HG02623 (cell line): Measurements from ENCODE around the gene PDZRN3.

Source experiments
- ATAC-seq: cut with Tn5 transposase; IDR thresholded peaks from one replicate; pipeline ENCODE4 v1.9.1; 2021; ENCODE audit warnings: moderate library complexity; ENCODE audit not compliant: unreplicated experiment

The PDZRN3 gene

DNA sequence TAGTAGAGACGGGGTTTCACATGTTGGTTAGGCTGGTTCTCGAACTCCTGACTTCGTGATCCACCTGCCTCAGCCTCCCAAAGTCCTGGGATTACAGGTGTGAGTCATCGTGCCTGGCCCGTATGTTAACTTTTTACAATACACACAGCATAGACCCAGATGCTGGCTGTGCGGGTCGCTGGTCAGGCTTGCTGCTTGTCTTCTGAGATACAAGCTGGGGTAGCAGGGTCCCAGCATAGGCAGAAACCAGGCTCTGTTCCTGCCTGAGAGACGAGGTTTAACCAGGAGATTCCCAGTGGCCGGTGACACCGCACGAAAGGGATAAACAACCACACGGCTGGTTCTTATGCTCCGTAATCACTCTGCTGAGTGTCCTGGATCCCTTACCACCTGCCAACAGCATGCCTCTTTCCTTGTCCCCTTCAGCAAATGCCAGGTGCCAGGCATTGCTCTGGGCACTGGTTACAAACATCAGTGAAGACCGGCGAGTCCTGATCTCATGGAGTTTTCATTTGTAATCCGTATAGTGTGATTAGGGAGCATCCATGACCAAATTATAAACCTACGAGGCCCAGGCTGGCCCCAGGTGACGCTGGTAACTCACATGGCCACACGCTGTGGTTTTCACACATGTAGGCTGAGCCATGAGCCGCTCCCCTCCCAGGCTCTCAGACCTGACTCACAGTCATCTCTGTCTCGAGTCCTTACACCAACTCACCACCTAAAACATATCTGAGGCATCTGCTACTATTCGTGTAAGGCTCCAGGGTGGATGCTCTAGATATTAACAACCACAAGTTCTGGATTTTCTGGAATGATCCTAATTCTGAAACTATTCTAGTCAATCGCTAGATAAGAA, 125.7 kb downstream of the PDZRN3 start:
- ATAC-seq = no peak

DNA sequence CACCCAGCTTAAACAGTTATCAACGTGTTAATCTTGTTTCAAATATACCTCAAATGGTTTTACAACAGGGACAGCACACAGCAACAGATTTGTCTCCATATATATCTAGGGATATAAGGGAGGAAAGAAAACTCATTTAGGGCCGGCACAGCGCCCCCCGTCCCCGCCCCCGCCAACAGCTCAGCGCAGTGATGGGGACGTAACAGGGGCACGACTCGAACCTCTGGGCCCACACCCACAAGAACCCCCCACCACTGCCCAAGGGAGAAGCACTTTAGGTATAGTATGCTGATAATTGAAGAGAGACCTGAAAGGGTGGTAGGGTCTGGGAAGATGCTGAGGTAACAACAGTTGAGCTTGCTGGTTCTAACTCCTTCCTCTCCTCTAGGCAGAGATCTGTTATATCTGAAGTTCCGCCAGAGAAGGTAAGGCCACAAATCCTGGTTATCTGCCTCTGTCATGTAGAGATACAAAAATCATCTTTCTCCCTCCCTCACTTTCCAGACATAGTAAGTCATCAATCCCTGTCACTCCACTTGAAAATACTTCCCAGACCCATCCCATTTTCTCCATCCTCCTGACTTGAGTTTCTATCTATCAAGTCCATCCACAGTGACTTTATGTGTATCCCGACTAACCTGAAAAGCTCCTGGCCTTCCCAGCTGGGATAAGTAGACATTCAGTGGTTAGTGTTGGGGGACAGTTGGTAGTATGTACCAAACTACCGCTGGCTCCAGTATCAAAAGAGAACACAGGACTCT, 126.9 kb downstream of the PDZRN3 start:
- ATAC-seq = no peak

DNA sequence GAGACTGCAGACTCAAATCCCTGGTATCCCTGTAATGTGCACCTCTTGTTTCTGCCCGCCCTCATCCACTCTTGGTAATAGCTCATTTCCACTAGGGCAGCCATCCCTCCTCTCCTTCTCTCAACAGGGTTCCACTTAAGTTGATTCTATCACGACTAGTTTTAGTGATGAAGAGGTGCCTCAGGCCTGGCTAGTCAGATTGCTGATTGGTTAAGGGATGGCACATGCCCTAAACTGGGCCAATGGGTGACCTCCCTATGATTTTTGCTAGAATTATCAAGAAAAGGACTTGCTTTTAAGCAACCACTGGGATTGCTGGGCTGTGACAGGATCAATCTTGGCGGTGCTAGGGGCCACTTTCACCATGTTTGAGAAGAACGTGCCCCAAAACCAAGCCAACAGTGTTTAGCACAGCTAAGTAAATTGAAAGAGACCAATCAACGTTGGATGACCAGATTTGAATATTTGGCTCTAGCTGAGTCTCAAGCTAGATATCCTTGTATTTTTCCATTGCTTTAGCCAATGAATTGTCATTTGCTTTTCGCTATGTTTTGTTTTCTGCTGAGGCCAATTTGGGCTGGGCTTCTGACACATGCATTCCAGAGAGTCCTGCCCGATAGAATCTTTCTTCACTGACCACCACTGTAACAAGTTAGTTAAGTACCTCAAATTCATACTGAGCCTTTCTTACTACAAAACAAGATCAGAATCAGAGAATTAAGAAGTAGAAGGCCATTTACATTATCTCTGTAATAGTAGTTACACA, 131.0 kb downstream of the PDZRN3 start:
- no peak for ATAC-seq

DNA sequence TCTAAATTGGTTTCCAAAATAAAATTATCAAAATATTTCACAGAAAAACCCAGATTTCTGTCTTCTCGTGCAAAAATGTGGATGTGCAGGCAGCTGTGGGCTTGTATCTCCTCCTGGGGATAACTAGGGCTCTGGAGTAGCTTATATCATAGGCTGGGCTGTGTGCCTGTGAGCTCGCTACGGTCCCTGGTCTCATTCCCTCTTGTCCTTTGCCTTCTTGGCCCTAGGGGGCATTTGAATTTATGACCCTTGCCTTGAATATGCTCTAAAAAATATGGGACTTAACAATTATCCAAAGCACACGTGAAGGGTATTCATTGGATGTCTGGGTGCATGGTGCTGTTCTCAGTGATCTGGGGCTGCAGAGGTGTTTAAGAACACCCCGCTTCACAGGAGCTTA, 132.6 kb downstream of the PDZRN3 start:
- ATAC-seq = no peak

DNA sequence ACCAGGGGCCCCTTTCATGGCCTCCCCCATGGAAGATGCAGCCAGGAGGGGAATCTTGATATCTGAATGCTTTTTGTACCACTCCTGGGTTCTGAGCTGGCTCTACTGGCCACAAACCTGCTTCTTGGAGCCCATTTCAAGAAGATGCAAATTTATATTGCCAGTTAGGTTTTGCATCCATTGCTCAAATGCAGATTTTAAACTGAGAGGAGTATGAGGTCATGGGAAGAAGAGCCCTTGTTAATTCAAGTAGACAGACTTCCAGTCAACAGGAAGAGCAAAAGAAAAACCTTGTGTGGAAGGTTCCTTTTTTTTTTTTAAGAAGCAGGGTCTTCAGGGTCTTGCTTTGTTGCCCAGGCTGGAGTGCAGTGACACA, 133.5 kb downstream of the PDZRN3 start:
- no peak for ATAC-seq

DNA sequence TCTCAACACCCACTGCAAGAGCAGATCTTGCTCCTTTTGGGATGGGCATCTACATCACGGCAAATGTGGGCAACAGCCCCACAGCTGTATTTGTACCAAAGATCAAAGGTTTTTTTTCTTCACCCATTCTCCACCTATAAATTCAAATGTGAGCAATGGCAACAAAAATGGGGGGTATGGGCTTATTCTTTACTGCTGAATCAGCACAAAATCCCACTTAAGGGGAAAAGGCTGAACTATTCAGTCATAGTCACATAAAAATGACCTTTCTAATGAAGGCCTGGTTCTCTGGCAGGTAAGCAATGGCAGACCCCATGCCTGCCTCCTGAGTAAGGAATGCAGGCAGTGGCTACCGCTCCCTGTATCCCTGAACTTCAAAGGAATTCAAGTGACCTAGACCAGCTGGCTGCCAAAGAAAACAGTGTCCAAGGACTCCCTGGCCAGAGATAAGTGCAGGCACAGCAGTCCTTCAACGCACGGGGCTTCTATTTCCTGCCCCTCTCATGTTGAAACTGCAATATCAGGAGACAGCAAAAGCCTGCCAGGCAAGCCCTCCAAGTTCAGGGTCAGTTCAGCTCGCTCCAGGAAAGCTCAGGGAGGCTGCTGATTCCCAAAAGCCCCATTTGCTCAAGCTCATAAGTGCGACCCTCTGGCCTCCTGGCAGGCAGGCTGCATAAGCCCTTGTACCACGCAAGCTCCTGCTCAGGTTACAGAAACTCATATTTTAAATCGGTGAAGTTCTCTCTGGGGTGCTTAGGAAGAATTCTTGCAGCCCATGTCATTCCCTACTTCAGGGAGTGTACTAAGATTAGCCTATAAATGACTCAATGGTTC, 134.1 kb downstream of the PDZRN3 start:
- ATAC-seq = no peak

DNA sequence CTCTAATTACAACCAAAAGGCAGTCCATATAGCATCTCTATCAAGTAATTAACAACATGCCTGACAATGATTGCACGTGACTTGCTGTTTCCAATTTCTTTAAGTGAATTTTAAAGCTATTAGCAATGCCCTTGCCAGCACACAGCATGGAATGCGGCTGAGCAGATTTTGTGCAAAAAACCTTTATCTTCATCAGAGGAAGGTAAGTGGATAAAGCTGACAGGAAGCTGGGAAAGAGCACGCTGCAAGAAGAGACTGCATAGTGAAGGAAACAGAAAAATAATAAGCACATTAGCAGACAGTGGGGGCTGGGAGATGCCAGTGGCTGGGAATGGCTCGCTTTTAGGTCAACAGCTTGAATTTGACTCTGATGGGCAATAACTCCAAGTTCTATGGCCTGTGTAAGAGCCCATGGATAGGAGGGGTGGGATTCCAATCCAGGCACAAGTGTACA, 138.8 kb downstream of the PDZRN3 start:
- ATAC-seq = no peak

DNA sequence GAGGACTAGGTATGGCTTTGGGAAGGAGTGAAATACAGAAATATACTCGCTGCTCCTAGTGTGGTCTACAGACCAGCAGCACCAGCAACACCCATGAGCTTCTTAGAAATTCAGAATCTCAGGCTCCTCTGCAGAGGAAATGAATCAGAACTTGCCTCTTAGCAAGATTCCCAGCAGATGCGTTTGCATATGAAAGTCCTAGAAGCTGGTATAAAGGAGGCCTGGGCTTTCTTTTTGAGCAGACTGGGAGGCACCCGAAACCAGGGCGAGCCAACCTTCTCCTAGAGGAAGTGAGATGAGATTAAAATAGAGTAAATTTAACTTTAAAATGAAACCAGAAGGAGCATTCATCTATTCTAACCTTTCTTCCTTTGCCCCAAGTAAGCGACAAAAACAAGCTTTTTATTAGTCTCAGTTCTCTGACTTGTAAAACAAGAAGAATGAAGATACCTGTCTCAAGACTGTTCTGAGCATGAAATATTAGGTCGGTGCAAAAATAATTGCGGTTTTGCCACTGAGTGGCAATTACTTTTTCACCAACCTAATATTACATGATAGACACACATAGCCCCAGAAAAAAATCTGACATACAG, 140.0 kb downstream of the PDZRN3 start:
- peak; percentile 87 for ATAC-seq

DNA sequence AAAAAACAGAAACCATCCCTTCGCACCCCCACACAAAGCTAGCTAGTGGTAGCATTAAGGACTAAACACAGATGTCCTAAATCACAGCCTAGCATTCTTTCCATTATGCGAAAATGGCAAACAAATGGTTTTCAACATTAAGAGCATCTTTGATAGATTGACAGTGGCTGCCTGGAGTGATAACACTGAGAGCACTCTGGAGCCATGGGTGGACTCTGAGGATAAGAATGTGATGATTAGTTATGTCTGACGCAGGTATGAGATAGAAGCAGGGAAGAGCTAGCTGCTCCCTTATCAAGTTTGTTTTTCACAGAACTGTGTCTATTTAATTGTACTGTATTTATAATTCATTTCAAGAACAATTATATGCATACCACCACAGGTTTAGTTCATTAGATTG, 142.9 kb downstream of the PDZRN3 start:
- no peak for ATAC-seq

DNA sequence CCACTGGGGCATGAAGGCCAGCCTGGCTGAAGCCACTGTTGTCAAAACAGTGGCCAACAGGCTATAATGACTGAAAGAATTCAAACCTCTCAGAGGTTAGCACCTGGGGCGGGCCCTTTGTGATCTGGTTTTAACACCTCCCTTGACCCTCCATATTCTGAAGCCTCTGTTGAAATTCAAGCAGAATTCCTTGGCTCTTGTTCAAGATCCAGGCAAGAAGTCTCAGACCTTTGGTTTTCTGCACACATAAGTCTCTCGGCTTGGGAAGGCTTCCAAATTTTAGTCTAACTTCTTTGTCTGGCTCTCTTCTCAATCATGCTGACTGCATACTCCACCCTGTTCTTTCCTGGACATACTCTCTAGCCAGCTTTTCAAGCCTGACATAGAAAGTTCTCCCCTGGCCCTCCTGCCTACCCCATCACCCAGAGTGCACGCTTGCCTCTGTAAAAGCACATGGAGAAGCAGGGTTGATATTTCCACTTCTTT, 144.5 kb downstream of the PDZRN3 start:
- ATAC-seq = no peak

DNA sequence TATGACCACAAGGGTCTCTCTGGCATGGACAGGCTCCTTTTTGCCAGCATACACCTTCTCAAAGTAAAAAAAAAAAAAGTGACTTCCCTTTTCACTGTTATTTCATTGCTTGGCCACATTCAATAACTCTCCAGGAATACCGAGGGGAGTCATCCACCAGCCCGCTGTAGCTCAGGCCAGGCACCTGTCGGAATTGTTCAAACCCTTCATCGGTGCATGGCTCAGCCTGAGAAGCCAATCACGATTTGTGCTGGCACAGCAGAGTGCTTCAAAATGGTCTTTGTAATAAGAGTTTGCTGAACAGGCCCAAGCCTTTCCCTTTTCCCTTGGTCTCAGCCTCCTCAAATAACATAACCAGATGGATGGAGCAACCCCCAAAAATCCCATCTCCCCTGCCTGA, 145.4 kb downstream of the PDZRN3 start:
- no peak for ATAC-seq

DNA sequence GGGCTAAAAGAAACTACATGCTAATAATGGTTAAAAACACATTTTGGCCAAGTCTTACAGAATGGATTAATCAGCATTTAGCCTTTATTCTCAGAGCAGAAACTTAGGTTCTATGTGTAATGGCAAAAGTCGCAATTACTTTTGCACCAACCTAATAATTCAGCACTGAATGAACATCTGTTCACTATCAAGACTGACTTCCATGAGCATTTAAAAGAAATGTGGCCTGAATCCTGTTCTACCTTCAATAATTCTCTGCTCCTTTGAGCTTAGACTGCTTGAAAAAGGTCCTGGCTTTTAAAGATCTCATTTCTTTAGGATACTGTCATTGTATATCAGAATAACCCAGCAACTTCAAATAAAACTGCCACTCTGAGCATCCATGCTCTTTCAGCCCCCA, 145.9 kb downstream of the PDZRN3 start:
- no peak for ATAC-seq

DNA sequence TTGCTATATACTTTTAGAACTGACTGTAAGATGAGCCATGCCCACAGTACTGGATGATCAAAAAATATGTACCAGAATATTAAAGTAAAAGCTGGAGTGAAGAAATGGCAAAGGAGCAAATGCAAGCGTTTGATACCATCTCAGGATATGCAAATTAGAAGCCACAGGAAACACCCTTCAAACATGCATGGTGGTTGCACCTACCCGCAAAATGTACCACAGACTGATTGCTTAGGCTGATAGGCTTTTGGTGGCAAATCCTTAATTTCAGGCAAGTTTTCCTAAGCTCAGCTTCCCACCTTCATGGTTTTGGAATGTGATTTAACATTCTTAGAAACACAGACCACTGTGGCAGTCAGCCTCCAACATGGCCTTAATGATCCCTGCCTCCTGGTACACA, 149.0 kb downstream of the PDZRN3 start:
- no peak for ATAC-seq

DNA sequence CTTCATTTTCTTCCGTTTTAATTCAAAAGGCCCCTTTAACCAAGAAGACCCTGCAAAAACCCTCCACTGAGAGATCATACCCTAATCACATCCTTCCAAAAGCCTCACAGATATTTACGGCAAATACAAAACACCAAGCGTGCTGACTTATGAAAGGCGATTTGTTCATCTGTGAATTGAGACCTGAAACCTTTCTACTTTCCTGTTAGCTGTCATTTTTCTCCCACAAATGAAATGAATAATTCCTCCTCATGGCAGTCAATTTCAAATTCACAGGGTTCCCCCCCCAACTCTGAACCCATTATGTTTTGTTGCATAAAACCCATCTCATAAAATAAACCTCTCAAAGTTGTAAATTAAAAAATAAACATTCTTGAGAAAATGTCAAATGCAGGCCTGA, 149.6 kb downstream of the PDZRN3 start:
- no peak for ATAC-seq

DNA sequence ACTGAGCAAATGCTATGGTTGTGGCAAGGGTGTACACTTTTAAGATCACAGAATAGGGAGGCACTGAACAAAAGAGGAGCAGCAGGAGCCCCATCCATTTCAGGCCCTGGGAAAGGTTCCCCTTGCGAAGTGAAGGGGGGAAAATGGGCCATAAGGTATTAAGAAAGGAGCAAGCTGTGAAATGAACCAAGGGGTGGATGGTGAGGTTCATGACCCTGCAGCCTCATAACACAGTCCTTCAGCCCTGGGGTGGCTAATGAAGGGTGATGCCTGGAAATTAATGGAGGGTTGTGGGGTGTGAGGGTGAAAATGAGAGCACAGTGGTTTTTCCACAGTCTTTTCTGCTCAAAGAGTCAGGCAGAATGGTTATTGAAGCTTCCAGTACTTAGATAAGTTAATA, 150.1 kb downstream of the PDZRN3 start:
- ATAC-seq = no peak

DNA sequence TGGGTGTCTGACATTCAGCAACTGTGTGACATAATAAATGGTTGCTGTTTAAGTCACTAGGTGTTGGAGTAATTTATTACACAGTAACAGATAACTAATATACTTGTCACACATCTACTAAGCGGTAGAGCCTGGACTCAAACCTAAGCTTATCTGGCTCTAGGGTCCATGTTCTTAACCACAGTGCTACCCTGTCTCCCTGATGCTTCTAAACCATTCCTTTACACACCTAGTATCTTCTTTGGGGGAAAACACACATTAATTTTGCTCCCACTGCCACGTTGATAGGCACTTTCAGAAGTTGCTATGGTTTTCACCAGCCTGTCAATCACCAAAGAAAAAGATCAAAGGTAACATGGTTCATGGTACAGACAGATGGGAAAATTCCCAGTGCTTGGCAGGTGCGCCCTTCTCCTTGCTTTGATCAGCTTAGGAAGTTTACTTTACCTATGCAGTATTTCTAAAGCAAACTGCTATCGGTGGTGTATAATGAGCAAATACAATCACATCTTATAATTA, 150.8 kb downstream of the PDZRN3 start:
- ATAC-seq = no peak

DNA sequence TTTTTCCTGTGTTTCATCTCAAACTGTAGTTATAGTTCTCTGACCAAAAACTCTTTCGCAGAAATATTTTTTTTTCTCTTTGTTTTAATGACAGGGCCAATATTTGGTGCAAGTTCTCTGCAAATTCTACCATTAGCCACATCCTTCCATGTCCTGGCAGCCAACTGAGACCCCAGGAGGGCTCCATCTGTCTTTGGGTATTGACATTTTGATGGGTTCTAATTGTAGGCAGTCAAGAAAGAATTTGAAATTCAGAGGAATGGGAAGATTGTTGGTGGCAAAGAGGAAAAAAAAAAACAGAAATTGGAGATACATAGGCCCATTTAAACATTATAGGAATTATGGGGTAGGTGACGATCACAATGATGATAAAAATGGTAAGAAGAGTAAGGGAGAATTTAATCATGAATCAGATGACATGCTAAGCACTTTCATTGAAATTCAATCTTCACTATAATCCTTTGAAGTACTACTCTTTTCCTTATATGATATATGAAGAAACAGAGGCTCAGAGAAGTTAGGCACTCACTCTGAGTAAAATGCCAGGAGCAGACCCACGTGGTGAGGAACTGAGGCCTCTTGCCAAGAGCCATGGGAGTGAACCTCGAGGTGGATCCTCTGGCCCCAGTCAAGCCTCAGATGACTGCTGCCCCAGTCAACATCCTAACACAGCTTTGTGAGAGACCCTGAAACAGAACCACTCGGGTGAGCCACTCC, 151.4 kb downstream of the PDZRN3 start:
- ATAC-seq = no peak

DNA sequence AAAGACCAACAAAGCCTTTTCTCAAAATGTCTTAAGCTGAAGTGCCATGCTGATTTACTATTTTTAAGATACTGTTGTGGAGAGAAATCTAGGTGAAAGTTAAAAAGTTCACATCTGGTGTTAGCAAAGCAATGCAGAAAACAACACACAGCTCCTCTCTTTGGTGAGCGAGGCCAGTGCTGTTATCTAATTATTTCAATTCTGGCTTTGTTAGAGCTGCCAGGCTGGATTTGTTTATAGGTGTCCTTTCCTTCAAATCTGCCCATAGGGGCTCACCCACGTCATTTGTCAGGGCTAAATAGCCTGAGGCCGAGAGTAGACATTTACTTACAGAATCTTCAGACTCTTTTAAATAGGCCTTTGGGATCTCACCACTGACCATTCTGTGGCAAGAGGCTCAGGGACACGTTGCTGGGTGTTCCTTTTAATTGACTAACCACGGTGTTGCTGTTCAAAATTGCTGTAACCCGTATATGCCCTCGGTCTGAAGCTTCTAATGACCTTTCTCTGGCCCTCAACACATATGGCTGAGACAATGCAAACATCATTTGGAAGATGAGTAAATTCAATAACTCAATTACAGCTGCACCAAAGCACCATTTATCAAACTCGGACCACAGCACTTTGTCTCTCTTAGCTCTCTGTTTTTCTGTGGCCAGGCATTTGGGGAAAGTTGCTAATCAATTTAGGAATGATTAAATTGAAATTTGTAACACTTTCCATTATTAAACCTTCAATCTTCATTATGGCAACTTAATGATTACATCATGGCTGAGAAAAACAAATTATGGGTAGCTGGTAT, 152.6 kb downstream of the PDZRN3 start:
- no peak for ATAC-seq
